WTC11 (cell line): ENCODE measurements around the gene GPR83. TPM values are rescaled to one million over a fixed set of nuclear protein-coding genes. Genes with fewer than 3 reads are reported as not detected.

ENCODE experiments used
- AFF4 ChIP-seq: sonication (generic); formaldehyde crosslinking; IDR thresholded peaks from 2 replicates; pipeline ENCODE4 v1.8.1; 2023; ENCODE audit warnings: mild to moderate bottlenecking, missing genetic modification reagents, borderline replicate concordance
- ATF6 ChIP-seq: sonication (generic); formaldehyde crosslinking; IDR thresholded peaks from 2 replicates; pipeline ENCODE4 v1.8.1; 2023; ENCODE audit warnings: mild to moderate bottlenecking, missing genetic modification reagents
- CBFB ChIP-seq: sonication (generic); formaldehyde crosslinking; IDR thresholded peaks from 2 replicates; pipeline ENCODE4 v1.8.1; 2022; ENCODE audit warnings: mild to moderate bottlenecking, low read depth, missing genetic modification reagents
- CREM ChIP-seq: sonication (generic); formaldehyde crosslinking; IDR thresholded peaks from 2 replicates; pipeline ENCODE4 v1.8.1; 2022; ENCODE audit warnings: mild to moderate bottlenecking, missing genetic modification reagents, moderate library complexity
- CTCF ChIP-seq: fragments of 200-600 bp; IDR thresholded peaks from 2 replicates; pipeline ENCODE4 v1.8.0; 2022; ENCODE audit warnings: antibody characterized with exemption
- E2F4 ChIP-seq: sonication (generic); formaldehyde crosslinking; IDR thresholded peaks from 2 replicates; pipeline ENCODE4 v1.8.1; 2022; ENCODE audit warnings: low read depth, mild to moderate bottlenecking, moderate library complexity, missing genetic modification reagents, borderline replicate concordance
- FOXK1 ChIP-seq: sonication (generic); formaldehyde crosslinking; IDR thresholded peaks from 2 replicates; pipeline ENCODE4 v1.8.0; 2022; ENCODE audit warnings: mild to moderate bottlenecking, moderate library complexity, missing genetic modification reagents
- FOXP1 ChIP-seq: sonication (generic); formaldehyde crosslinking; IDR thresholded peaks from 2 replicates; pipeline ENCODE4 v1.8.0; 2022; ENCODE audit warnings: missing genetic modification reagents, mild to moderate bottlenecking, moderate library complexity, borderline replicate concordance
- HMGXB4 ChIP-seq: sonication (generic); formaldehyde crosslinking; IDR thresholded peaks from 2 replicates; pipeline ENCODE4 v1.8.1; 2023; ENCODE audit warnings: mild to moderate bottlenecking, moderate library complexity, missing genetic modification reagents
- MLX ChIP-seq: sonication (generic); formaldehyde crosslinking; IDR thresholded peaks from 2 replicates; pipeline ENCODE4 v1.8.1; 2023; ENCODE audit warnings: mild to moderate bottlenecking, missing genetic modification reagents, moderate library complexity
- MXD4 ChIP-seq: fragments of 250-450 bp; sonication (Bioruptor Pico); IDR thresholded peaks from 2 replicates; pipeline ENCODE4 v1.8.0; 2021; ENCODE audit warnings: mild to moderate bottlenecking, moderate library complexity, borderline replicate concordance
- MYBL2 ChIP-seq: sonication (generic); formaldehyde crosslinking; IDR thresholded peaks from 2 replicates; pipeline ENCODE4 v1.8.1; 2023; ENCODE audit warnings: mild to moderate bottlenecking, moderate library complexity, missing genetic modification reagents
- PRRX2 ChIP-seq: fragments of 250-450 bp; sonication (Bioruptor Pico); IDR thresholded peaks from 2 replicates; pipeline ENCODE4 v1.8.0; 2021; ENCODE audit warnings: mild to moderate bottlenecking
- USF1 ChIP-seq: sonication (generic); formaldehyde crosslinking; IDR thresholded peaks from 2 replicates; pipeline ENCODE4 v1.8.0; 2022; ENCODE audit warnings: mild to moderate bottlenecking, missing genetic modification reagents
- ZBTB21 ChIP-seq: sonication (generic); formaldehyde crosslinking; IDR thresholded peaks from 2 replicates; pipeline ENCODE4 v1.8.1; 2023; ENCODE audit warnings: mild to moderate bottlenecking, missing genetic modification reagents, borderline replicate concordance
- ZMAT4 ChIP-seq: fragments of 250-450 bp; sonication (Bioruptor Pico); IDR thresholded peaks from 2 replicates; pipeline ENCODE4 v1.9.0; 2021; ENCODE audit warnings: mild to moderate bottlenecking
- ZNF396 ChIP-seq: fragments of 250-450 bp; sonication (Bioruptor Pico); IDR thresholded peaks from 2 replicates; pipeline ENCODE4 v1.8.0; 2021; ENCODE audit warnings: mild to moderate bottlenecking, moderate library complexity, borderline replicate concordance
- ZNF416 ChIP-seq: fragments of 250-450 bp; sonication (Bioruptor Pico); IDR thresholded peaks from 2 replicates; pipeline ENCODE4 v1.9.0; 2021; ENCODE audit warnings: mild to moderate bottlenecking, inconsistent platforms
- ZNF423 ChIP-seq: fragments of 250-450 bp; sonication (Bioruptor Pico); IDR thresholded peaks from 2 replicates; pipeline ENCODE4 v2.1.2; 2022; ENCODE audit warnings: mild to moderate bottlenecking, moderate library complexity
- ZSCAN18 ChIP-seq: fragments of 250-450 bp; sonication (Bioruptor Pico); IDR thresholded peaks from 2 replicates; pipeline ENCODE4 v2.1.2; 2022; ENCODE audit warnings: mild to moderate bottlenecking, moderate library complexity
- total RNA-seq: library from RNA; stranded (reverse); gene quantifications from 3 replicates; pipeline ENCODE4 v1.2.3, GENCODE V29; 2021
- TF ChIP-seq, protein P1 (sequence below): sonication (generic); formaldehyde crosslinking; IDR thresholded peaks from 2 replicates; pipeline ENCODE4 v1.8.0; 2022; ENCODE audit warnings: mild to moderate bottlenecking, missing genetic modification reagents

GPR83 gene
- total RNA-seq, 1 experiment from 2014 or later = 0.42 TPM

- TF ChIP-seq HMGXB4 (CRISPR knock-in tag) (no peak), CTCF (no peak), MXD4 (CRISPR knock-in tag) (no peak), MYBL2 (no peak), PRRX2 (no peak), E2F4 (CRISPR knock-in tag) (0 out of 2 replicates have a peak, but pooled peaks have one; percentile 51), MLX (CRISPR knock-in tag) (no peak), ZNF416 (peak; percentile 13; the same call in 1 of the 2 replicates), ZNF423 (CRISPR knock-in tag) (peak; percentile 36; the same call in 1 of the 2 replicates), USF1 (CRISPR knock-in tag) (no peak), FOXK1 (CRISPR knock-in tag) (no peak), ZBTB21 (no peak), CREM (CRISPR knock-in tag) (no peak), ZMAT4 (no peak), CBFB (CRISPR knock-in tag) (no peak), AFF4 (CRISPR knock-in tag) (no peak), ATF6 (CRISPR knock-in tag) (no peak), ZSCAN18 (no peak), ZNF396 (no peak), FOXP1 (CRISPR knock-in tag) (0 out of 2 replicates have a peak, but pooled peaks have one; percentile 24)
- TF ChIP-seq, protein P1, sequence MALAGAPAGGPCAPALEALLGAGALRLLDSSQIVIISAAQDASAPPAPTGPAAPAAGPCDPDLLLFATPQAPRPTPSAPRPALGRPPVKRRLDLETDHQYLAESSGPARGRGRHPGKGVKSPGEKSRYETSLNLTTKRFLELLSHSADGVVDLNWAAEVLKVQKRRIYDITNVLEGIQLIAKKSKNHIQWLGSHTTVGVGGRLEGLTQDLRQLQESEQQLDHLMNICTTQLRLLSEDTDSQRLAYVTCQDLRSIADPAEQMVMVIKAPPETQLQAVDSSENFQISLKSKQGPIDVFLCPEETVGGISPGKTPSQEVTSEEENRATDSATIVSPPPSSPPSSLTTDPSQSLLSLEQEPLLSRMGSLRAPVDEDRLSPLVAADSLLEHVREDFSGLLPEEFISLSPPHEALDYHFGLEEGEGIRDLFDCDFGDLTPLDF (CRISPR knock-in tag) = no peak
These were observed at the start of gene GPR83 (continued) for GRCh38 chr11:94400839-94401772.
